ENCODE results near the gene SCCPDH.

DNA sequence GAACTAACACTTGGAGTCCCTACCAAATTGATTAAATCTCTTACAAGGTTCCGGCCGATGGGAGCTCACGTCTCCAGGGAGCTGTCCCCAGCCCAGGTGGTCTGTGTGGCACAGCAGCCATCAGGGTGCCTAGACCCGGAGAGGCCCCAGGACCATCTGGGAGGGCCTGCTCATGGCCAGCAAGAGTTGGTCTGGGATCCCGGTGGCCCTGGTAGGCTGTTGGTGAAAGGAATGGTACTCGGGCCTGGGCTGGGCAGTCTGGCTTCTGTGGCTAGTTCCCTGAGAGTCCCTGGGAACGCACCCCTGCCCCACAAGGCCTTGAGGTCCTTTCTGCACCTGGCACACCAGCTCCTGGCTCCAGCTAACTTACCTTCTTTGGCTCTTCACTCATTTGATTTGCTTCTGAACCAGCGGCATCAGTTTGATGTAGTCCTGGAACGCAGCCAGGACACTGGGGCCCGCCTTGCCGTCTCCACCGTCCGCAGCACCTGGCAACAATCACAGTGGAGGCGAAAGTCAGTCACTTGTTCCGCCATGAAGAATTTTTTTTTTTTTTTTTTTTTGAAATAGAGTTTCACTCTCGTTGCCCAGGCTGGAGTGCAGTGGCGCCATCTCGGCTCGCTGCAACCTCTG, 62.5 kb downstream of the SCCPDH start:
- TF ChIP-seq, protein P1, sequence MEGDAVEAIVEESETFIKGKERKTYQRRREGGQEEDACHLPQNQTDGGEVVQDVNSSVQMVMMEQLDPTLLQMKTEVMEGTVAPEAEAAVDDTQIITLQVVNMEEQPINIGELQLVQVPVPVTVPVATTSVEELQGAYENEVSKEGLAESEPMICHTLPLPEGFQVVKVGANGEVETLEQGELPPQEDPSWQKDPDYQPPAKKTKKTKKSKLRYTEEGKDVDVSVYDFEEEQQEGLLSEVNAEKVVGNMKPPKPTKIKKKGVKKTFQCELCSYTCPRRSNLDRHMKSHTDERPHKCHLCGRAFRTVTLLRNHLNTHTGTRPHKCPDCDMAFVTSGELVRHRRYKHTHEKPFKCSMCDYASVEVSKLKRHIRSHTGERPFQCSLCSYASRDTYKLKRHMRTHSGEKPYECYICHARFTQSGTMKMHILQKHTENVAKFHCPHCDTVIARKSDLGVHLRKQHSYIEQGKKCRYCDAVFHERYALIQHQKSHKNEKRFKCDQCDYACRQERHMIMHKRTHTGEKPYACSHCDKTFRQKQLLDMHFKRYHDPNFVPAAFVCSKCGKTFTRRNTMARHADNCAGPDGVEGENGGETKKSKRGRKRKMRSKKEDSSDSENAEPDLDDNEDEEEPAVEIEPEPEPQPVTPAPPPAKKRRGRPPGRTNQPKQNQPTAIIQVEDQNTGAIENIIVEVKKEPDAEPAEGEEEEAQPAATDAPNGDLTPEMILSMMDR (IDR thresholded peaks at IDR 0.05), result no peak
- TF ChIP-seq EP300 (IDR thresholded peaks at IDR 0.05; ENCODE audit: low read depth) (no peak), POLR2AphosphoS5 (IDR thresholded peaks at IDR 0.05) (no peak)
